GM23338 (cell line): Measurements from ENCODE around the gene IL36RN. TPM values are rescaled to one million over a fixed set of nuclear protein-coding genes. Genes with fewer than 3 reads are reported as not detected.
"Not testable (repeated sequence)": the region's sequence is repeated elsewhere in the genome, so short reads cannot be mapped to it uniquely, and the experiment has no call there.

Experiments
- ATAC-seq: fragments of 200-7000 bp; cut with Tn5 transposase; 3 replicates; pipeline ENCODE4 v1.9.1; 2020
- DNase-seq: peaks from one replicate; pipeline ENCODE4 v3.0.0-alpha.2; 2015; ENCODE audit warnings: low spot score
- H2AFZ ChIP-seq: fragments of 200-600 bp; sonication (generic); 2 replicates; pipeline ENCODE4 v1.8.0; 2016; ENCODE audit warnings: antibody characterized with exemption, mild to moderate bottlenecking, moderate library complexity
- H3F3A ChIP-seq: fragments of 200-600 bp; sonication (generic); replicated peaks from 2 replicates; pipeline ENCODE4 v1.8.0; 2017; ENCODE audit warnings: antibody characterized with exemption, mixed run types, low read depth
- H3K27ac ChIP-seq: fragments of 200-600 bp; sonication (generic); 2 replicates; pipeline ENCODE4 v1.6.1; 2016; ENCODE audit warnings: low read depth
- H3K27me3 ChIP-seq: fragments of 200-600 bp; sonication (generic); 2 replicates; pipeline ENCODE4 v1.8.0; 2016; ENCODE audit warnings: mild to moderate bottlenecking, mixed run types, moderate library complexity; ENCODE audit not compliant: insufficient read depth
- H3K36me3 ChIP-seq: fragments of 200-600 bp; sonication (generic); 2 replicates; pipeline ENCODE4 v1.8.0; 2016; ENCODE audit warnings: mild to moderate bottlenecking; ENCODE audit not compliant: insufficient read depth
- H3K4me1 ChIP-seq: fragments of 200-600 bp; sonication (generic); 2 replicates; pipeline ENCODE4 v1.8.0; 2016; ENCODE audit warnings: mild to moderate bottlenecking, moderate library complexity; ENCODE audit not compliant: insufficient read depth
- H3K4me2 ChIP-seq: fragments of 200-600 bp; sonication (generic); 2 replicates; pipeline ENCODE4 v1.7.1; 2017; ENCODE audit warnings: mixed run types
- H3K4me3 ChIP-seq: fragments of 200-600 bp; sonication (generic); 2 replicates; pipeline ENCODE4 v1.6.1; 2016; ENCODE audit warnings: mixed run types
- H3K79me2 ChIP-seq: fragments of 200-600 bp; sonication (generic); replicated peaks from 2 replicates; pipeline ENCODE4 v1.8.0; 2017; ENCODE audit warnings: mild to moderate bottlenecking; ENCODE audit not compliant: insufficient read depth
- H3K9me2 ChIP-seq: fragments of 200-600 bp; sonication (generic); 2 replicates; pipeline ENCODE4 v1.8.0; 2017; ENCODE audit not compliant: insufficient read depth
- H4K20me1 ChIP-seq: fragments of 200-600 bp; sonication (generic); replicated peaks from 2 replicates; pipeline ENCODE4 v1.8.0; 2017; ENCODE audit warnings: mild to moderate bottlenecking; ENCODE audit not compliant: insufficient read depth
- H3K27ac Mint-ChIP-seq: 2 replicates; pipeline ENCODE4 v1.8.0; 2020; ENCODE audit warnings: inconsistent platforms, mild to moderate bottlenecking, moderate library complexity, mixed read lengths
- H3K27me3 Mint-ChIP-seq: 3 replicates; pipeline ENCODE4 v1.8.0; 2022; ENCODE audit warnings: low read depth, mild to moderate bottlenecking, moderate library complexity, mixed read lengths, inconsistent platforms; ENCODE audit not compliant: insufficient read depth, poor library complexity
- H3K36me3 Mint-ChIP-seq: 3 replicates; pipeline ENCODE4 v1.8.0; 2021; ENCODE audit warnings: low read depth, mild to moderate bottlenecking, inconsistent platforms, moderate library complexity, mixed read lengths
- H3K4me1 Mint-ChIP-seq: 3 replicates; pipeline ENCODE4 v1.8.0; 2020; ENCODE audit warnings: mild to moderate bottlenecking, inconsistent platforms, mixed read lengths
- H3K4me3 Mint-ChIP-seq: 3 replicates; pipeline ENCODE4 v1.8.0; 2021; ENCODE audit warnings: moderate library complexity, mild to moderate bottlenecking, inconsistent platforms, mixed read lengths
- H3K9me3 Mint-ChIP-seq: 3 replicates; pipeline ENCODE4 v1.8.0; 2020; ENCODE audit warnings: moderate library complexity, mild to moderate bottlenecking, inconsistent platforms, mixed read lengths
- polyA plus RNA-seq: library from polyadenylated mRNA; unstranded; fragments of >200 nt; fragmentation: Nextera tagmentation; extraction: Ambion mirVana; gene quantifications from 2 replicates; pipeline ENCODE4 v1.2.1, GENCODE V29; 2016
- total RNA-seq: library from RNA; depleted of rRNA; stranded (reverse); fragments of >200 nt; shearing (Covaris generic); gene quantifications from 2 replicates; pipeline ENCODE4 v1.2.3, GENCODE V29; 2014
- TF ChIP-seq, protein P1 (sequence below), 2 experiments: fragments of 200-600 bp in 1 of 2; sonication (generic) in 1 of 2; conservative IDR thresholded peaks; 2 replicates each; pipeline versions ENCODE4 v1.5.1 to v1.6.1; 2016 to 2017; ENCODE audit warnings: antibody characterized with exemption in 2 of 2, low read depth in 2 of 2, mild to moderate bottlenecking in 2 of 2, moderate library complexity in 1 of 2
- TF ChIP-seq, protein P2 (sequence below): IDR thresholded peaks from one replicate; pipeline ENCODE4 v1.6.1; 2018; ENCODE audit warnings: antibody characterized with exemption; ENCODE audit not compliant: unreplicated experiment
- TF ChIP-seq, protein P3 (sequence below): IDR thresholded peaks from 2 replicates; pipeline ENCODE4 v1.6.1; 2016; ENCODE audit warnings: antibody characterized with exemption
- TF ChIP-seq, protein P4 (sequence below): fragments of 250-450 bp; sonication (Bioruptor Pico); IDR thresholded peaks from 2 replicates; pipeline ENCODE4 v1.5.0; 2020; ENCODE audit warnings: mild to moderate bottlenecking, moderate library complexity

The IL36RN gene
- total and polyA plus RNA-seq, 2 experiments from 2014 or later: not detected

DNA sequence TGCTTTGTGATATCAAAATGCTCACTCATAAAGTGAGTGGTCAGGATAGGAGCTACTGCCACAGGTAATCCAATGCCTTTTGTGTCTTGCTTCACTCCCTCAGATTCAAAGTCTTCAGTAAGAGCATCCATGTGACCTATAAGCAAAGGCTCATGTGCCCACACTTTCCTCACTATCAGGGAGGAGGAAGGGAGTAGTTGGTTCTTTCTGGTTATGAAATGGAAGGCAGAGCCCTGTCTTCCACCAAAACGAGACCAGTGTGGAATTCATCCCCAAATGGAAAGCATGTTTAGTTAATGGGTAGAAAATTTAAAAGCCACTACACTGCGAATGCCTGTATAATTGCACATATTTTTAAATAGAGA lies 34.6 kb downstream of the IL36RN start:
- Histone ChIP-seq H3K4me1 (no peaks in the 10 kb centered on the region), H3K27ac (no peak overlapping the region), H3F3A (no peaks in the 10 kb centered on the region), H3K36me3 (no peaks in the 10 kb centered on the region), H3K27me3 (no peaks in the 10 kb centered on the region), H4K20me1 (no peaks in the 10 kb centered on the region), H3K4me2 (no peak overlapping the region), H3K79me2 (no peaks in the 10 kb centered on the region), H3K9me2 (no peaks in the 10 kb centered on the region; the same call in 1 of the 2 replicates), H3K4me3 (no peak overlapping the region), H2AFZ (no peak overlapping the region)
- Mint-ChIP-seq H3K36me3 (0 out of 3 replicates have a peak, but pooled peaks cover 2% of the 10 kb centered on the region), H3K9me3 (peaks cover 21% of the 10 kb centered on the region), H3K4me1 (no peaks in the 10 kb centered on the region), H3K4me3 (no peak overlapping the region), H3K27ac (no peak overlapping the region), H3K27me3 (no peaks in the 10 kb centered on the region)
- DNase-seq (no peak), ATAC-seq (no peak)
- TF ChIP-seq, protein P1, sequence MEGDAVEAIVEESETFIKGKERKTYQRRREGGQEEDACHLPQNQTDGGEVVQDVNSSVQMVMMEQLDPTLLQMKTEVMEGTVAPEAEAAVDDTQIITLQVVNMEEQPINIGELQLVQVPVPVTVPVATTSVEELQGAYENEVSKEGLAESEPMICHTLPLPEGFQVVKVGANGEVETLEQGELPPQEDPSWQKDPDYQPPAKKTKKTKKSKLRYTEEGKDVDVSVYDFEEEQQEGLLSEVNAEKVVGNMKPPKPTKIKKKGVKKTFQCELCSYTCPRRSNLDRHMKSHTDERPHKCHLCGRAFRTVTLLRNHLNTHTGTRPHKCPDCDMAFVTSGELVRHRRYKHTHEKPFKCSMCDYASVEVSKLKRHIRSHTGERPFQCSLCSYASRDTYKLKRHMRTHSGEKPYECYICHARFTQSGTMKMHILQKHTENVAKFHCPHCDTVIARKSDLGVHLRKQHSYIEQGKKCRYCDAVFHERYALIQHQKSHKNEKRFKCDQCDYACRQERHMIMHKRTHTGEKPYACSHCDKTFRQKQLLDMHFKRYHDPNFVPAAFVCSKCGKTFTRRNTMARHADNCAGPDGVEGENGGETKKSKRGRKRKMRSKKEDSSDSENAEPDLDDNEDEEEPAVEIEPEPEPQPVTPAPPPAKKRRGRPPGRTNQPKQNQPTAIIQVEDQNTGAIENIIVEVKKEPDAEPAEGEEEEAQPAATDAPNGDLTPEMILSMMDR (conservative IDR thresholded peaks at IDR 0.05; ENCODE audit: low read depth in 2 of 2): no peak
- TF ChIP-seq, protein P2, sequence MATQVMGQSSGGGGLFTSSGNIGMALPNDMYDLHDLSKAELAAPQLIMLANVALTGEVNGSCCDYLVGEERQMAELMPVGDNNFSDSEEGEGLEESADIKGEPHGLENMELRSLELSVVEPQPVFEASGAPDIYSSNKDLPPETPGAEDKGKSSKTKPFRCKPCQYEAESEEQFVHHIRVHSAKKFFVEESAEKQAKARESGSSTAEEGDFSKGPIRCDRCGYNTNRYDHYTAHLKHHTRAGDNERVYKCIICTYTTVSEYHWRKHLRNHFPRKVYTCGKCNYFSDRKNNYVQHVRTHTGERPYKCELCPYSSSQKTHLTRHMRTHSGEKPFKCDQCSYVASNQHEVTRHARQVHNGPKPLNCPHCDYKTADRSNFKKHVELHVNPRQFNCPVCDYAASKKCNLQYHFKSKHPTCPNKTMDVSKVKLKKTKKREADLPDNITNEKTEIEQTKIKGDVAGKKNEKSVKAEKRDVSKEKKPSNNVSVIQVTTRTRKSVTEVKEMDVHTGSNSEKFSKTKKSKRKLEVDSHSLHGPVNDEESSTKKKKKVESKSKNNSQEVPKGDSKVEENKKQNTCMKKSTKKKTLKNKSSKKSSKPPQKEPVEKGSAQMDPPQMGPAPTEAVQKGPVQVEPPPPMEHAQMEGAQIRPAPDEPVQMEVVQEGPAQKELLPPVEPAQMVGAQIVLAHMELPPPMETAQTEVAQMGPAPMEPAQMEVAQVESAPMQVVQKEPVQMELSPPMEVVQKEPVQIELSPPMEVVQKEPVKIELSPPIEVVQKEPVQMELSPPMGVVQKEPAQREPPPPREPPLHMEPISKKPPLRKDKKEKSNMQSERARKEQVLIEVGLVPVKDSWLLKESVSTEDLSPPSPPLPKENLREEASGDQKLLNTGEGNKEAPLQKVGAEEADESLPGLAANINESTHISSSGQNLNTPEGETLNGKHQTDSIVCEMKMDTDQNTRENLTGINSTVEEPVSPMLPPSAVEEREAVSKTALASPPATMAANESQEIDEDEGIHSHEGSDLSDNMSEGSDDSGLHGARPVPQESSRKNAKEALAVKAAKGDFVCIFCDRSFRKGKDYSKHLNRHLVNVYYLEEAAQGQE: no peak
- TF ChIP-seq, protein P3, sequence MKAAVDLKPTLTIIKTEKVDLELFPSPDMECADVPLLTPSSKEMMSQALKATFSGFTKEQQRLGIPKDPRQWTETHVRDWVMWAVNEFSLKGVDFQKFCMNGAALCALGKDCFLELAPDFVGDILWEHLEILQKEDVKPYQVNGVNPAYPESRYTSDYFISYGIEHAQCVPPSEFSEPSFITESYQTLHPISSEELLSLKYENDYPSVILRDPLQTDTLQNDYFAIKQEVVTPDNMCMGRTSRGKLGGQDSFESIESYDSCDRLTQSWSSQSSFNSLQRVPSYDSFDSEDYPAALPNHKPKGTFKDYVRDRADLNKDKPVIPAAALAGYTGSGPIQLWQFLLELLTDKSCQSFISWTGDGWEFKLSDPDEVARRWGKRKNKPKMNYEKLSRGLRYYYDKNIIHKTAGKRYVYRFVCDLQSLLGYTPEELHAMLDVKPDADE: no peak
- TF ChIP-seq, protein P4, sequence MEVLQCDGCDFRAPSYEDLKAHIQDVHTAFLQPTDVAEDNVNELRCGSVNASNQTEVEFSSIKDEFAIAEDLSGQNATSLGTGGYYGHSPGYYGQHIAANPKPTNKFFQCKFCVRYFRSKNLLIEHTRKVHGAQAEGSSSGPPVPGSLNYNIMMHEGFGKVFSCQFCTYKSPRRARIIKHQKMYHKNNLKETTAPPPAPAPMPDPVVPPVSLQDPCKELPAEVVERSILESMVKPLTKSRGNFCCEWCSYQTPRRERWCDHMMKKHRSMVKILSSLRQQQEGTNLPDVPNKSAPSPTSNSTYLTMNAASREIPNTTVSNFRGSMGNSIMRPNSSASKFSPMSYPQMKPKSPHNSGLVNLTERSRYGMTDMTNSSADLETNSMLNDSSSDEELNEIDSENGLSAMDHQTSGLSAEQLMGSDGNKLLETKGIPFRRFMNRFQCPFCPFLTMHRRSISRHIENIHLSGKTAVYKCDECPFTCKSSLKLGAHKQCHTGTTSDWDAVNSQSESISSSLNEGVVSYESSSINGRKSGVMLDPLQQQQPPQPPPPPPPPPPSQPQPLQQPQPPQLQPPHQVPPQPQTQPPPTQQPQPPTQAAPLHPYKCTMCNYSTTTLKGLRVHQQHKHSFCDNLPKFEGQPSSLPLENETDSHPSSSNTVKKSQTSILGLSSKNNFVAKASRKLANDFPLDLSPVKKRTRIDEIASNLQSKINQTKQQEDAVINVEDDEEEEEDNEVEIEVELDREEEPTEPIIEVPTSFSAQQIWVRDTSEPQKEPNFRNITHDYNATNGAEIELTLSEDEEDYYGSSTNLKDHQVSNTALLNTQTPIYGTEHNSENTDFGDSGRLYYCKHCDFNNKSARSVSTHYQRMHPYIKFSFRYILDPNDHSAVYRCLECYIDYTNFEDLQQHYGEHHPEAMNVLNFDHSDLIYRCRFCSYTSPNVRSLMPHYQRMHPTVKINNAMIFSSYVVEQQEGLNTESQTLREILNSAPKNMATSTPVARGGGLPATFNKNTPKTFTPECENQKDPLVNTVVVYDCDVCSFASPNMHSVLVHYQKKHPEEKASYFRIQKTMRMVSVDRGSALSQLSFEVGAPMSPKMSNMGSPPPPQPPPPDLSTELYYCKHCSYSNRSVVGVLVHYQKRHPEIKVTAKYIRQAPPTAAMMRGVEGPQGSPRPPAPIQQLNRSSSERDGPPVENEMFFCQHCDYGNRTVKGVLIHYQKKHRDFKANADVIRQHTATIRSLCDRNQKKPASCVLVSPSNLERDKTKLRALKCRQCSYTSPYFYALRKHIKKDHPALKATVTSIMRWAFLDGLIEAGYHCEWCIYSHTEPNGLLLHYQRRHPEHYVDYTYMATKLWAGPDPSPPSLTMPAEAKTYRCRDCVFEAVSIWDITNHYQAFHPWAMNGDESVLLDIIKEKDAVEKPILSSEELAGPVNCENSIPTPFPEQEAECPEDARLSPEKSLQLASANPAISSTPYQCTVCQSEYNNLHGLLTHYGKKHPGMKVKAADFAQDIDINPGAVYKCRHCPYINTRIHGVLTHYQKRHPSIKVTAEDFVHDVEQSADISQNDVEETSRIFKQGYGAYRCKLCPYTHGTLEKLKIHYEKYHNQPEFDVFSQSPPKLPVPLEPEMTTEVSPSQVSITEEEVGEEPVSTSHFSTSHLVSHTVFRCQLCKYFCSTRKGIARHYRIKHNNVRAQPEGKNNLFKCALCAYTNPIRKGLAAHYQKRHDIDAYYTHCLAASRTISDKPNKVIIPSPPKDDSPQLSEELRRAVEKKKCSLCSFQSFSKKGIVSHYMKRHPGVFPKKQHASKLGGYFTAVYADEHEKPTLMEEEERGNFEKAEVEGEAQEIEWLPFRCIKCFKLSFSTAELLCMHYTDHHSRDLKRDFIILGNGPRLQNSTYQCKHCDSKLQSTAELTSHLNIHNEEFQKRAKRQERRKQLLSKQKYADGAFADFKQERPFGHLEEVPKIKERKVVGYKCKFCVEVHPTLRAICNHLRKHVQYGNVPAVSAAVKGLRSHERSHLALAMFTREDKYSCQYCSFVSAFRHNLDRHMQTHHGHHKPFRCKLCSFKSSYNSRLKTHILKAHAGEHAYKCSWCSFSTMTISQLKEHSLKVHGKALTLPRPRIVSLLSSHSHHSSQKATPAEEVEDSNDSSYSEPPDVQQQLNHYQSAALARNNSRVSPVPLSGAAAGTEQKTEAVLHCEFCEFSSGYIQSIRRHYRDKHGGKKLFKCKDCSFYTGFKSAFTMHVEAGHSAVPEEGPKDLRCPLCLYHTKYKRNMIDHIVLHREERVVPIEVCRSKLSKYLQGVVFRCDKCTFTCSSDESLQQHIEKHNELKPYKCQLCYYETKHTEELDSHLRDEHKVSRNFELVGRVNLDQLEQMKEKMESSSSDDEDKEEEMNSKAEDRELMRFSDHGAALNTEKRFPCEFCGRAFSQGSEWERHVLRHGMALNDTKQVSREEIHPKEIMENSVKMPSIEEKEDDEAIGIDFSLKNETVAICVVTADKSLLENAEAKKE: no peak

DNA sequence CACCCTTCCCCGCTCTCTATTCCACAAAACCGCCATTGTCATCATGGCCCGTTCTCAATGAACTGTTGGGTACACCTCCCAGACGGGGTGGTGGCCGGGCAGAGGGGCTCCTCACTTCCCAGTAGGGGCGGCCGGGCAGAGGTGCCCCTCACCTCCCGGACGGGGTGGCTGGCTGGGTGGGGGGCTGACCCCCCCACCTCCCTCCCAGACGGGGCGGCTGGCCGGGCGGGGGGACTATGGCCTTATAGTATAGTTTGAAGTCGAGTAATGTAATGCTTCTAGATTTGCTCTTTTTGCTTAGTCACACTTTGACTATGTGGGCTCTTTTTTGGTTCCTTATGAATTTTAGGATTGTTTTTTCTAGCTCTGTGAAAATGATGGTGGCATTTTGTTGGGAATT lies 37.3 kb downstream of the IL36RN start:
- not testable (repeated sequence) for H3K4me2 ChIP-seq

More for the DNA sequence above, 37.3 kb downstream of the IL36RN start:
- H3K9me3 Mint-ChIP-seq: peaks cover 24% of the 10 kb centered on the region
- H3K36me3 ChIP-seq, H3K79me2 ChIP-seq, H3K4me3 ChIP-seq, ATAC-seq, H3K4me1 ChIP-seq, H3K27ac Mint-ChIP-seq, H3K27ac ChIP-seq, H3K27me3 Mint-ChIP-seq, H3K27me3 ChIP-seq, H3K9me2 ChIP-seq, H3K4me1 Mint-ChIP-seq, H3K36me3 Mint-ChIP-seq, H2AFZ ChIP-seq, DNase-seq, H4K20me1 ChIP-seq, H3F3A ChIP-seq, H3K4me3 Mint-ChIP-seq: not testable (repeated sequence)
